GM21529 (cell line): ENCODE data around the gene DTNA.

ENCODE experiments used
- ATAC-seq: cut with Tn5 transposase; IDR thresholded peaks from one replicate; pipeline ENCODE4 v1.9.1; 2021; ENCODE audit not compliant: unreplicated experiment

Gene DTNA

GRCh38 chr18:34847408-34847807, 137.3 kb downstream of the DTNA start:
- ATAC-seq, result no peak

- ATAC-seq, result no peak
Observed at GRCh38 chr18:34848156-34848555, 138.1 kb downstream of the DTNA start.

GRCh38 chr18:34848695-34849094, 138.6 kb downstream of the DTNA start:
- no peak for ATAC-seq

- ATAC-seq, result no peak
Observed at GRCh38 chr18:34857320-34857719, 147.2 kb downstream of the DTNA start.

GRCh38 chr18:34858188-34858587, 148.1 kb downstream of the DTNA start:
- ATAC-seq, result no peak

- ATAC-seq, result no peak
Observed at GRCh38 chr18:34859496-34859895, 149.4 kb downstream of the DTNA start.

- ATAC-seq, result no peak
Observed at GRCh38 chr18:34862561-34862960, 152.5 kb downstream of the DTNA start.

GRCh38 chr18:34863702-34864101, 153.6 kb downstream of the DTNA start:
- no peak for ATAC-seq

GRCh38 chr18:34864836-34865497, 154.9 kb downstream of the DTNA start:
- no peak for ATAC-seq

GRCh38 chr18:34866310-34866709, 156.2 kb downstream of the DTNA start:
- ATAC-seq, result peak; percentile 57

- ATAC-seq, result peak; percentile 22
Observed at GRCh38 chr18:34866739-34867138, 156.6 kb downstream of the DTNA start.

GRCh38 chr18:34867520-34867919, 157.4 kb downstream of the DTNA start:
- no peak for ATAC-seq

- ATAC-seq, result no peak
Observed at GRCh38 chr18:34870555-34871310, 160.6 kb downstream of the DTNA start.

GRCh38 chr18:34871435-34871834, 161.3 kb downstream of the DTNA start:
- ATAC-seq, result no peak

GRCh38 chr18:34872066-34872465, 162.0 kb downstream of the DTNA start:
- no peak for ATAC-seq

- no peak for ATAC-seq
Observed at GRCh38 chr18:34873986-34874580, 164.0 kb downstream of the DTNA start.

GRCh38 chr18:34875150-34875549, 165.1 kb downstream of the DTNA start:
- ATAC-seq, result no peak

- ATAC-seq, result no peak
Observed at GRCh38 chr18:34880403-34880802, 170.3 kb downstream of the DTNA start.

- no peak for ATAC-seq
Observed at GRCh38 chr18:34880882-34881834, 171.1 kb downstream of the DTNA start.

- ATAC-seq, result no peak
Observed at GRCh38 chr18:34884436-34884835, 174.3 kb downstream of the DTNA start.

- no peak for ATAC-seq
Observed at GRCh38 chr18:34886177-34886576, 176.1 kb downstream of the DTNA start.
